ENCODE data around the gene MTG1. TPM values are rescaled to one million over a fixed set of nuclear protein-coding genes. Genes with fewer than 3 reads are reported as not detected.
"Not testable (repeated sequence)": the region's sequence is repeated elsewhere in the genome, so short reads cannot be mapped to it uniquely, and the experiment has no call there.

MTG1 gene
- total RNA-seq, 1 experiment from 2014 or later = 26.4 TPM

GRCh38 chr10:133439517-133440461 is 45.8 kb downstream of the MTG1 start:
- Histone ChIP-seq H3K36me3 (no peaks in the 10 kb centered on the region), H3K27me3 (no peaks in the 10 kb centered on the region), H3K27ac (no peak overlapping the region), H3K9me3 (replicated peaks) (no peaks in the 10 kb centered on the region), H3K4me3 (no peak overlapping the region), H3K4me1 (no peaks in the 10 kb centered on the region)
- DNase-seq = no peak

GRCh38 chr10:133440633-133441285 is 46.8 kb downstream of the MTG1 start:
- DNase-seq = no peak
- Histone ChIP-seq H3K9me3 (replicated peaks) (no peaks in the 10 kb centered on the region), H3K4me1 (no peaks in the 10 kb centered on the region), H3K27me3 (no peaks in the 10 kb centered on the region), H3K27ac (no peak overlapping the region), H3K36me3 (no peaks in the 10 kb centered on the region), H3K4me3 (no peak overlapping the region)

- not testable (repeated sequence) for H3K4me1 ChIP-seq; H3K9me3 ChIP-seq (replicated peaks); H3K27me3 ChIP-seq; H3K4me3 ChIP-seq; DNase-seq; H3K36me3 ChIP-seq; H3K27ac ChIP-seq
Observed at GRCh38 chr10:133441356-133441755, 47.4 kb downstream of the MTG1 start.

GRCh38 chr10:133441780-133442179 is 47.8 kb downstream of the MTG1 start:
- no peak for DNase-seq
- Histone ChIP-seq H3K27me3 (no peaks in the 10 kb centered on the region), H3K27ac (no peak overlapping the region), H3K4me3 (no peak overlapping the region), H3K9me3 (replicated peaks) (no peaks in the 10 kb centered on the region), H3K4me1 (no peaks in the 10 kb centered on the region), H3K36me3 (no peaks in the 10 kb centered on the region)

GRCh38 chr10:133442191-133442966 is 48.4 kb downstream of the MTG1 start:
- Histone ChIP-seq H3K27ac (no peak overlapping the region), H3K4me1 (no peaks in the 10 kb centered on the region), H3K4me3 (no peak overlapping the region), H3K36me3 (no peaks in the 10 kb centered on the region), H3K27me3 (no peaks in the 10 kb centered on the region), H3K9me3 (replicated peaks) (no peaks in the 10 kb centered on the region)
- no peak for DNase-seq

GRCh38 chr10:133442967-133443924 is 49.3 kb downstream of the MTG1 start:
- H3K27ac ChIP-seq = no peak overlapping the region
- H3K36me3 ChIP-seq = no peaks in the 10 kb centered on the region
- H3K9me3 ChIP-seq (replicated peaks) = no peaks in the 10 kb centered on the region
- no peaks in the 10 kb centered on the region for H3K27me3 ChIP-seq
- no peak for DNase-seq
- no peaks in the 10 kb centered on the region for H3K4me1 ChIP-seq
- H3K4me3 ChIP-seq = no peak overlapping the region

GRCh38 chr10:133444342-133445267 is 50.6 kb downstream of the MTG1 start:
- H3K27me3 ChIP-seq = no peaks in the 10 kb centered on the region
- no peak overlapping the region for H3K4me3 ChIP-seq
- H3K36me3 ChIP-seq = no peaks in the 10 kb centered on the region
- no peaks in the 10 kb centered on the region for H3K4me1 ChIP-seq
- no peak overlapping the region for H3K27ac ChIP-seq
- no peaks in the 10 kb centered on the region for H3K9me3 ChIP-seq (replicated peaks)
- no peak for DNase-seq

GRCh38 chr10:133445268-133445732 is 51.3 kb downstream of the MTG1 start:
- no peak for DNase-seq
- H3K4me1 ChIP-seq = no peaks in the 10 kb centered on the region
- H3K4me3 ChIP-seq = no peak overlapping the region
- H3K27ac ChIP-seq = no peak overlapping the region
- no peaks in the 10 kb centered on the region for H3K36me3 ChIP-seq
- no peaks in the 10 kb centered on the region for H3K9me3 ChIP-seq (replicated peaks)
- H3K27me3 ChIP-seq = no peaks in the 10 kb centered on the region

- DNase-seq = no peak
- H3K9me3 ChIP-seq (replicated peaks) = no peaks in the 10 kb centered on the region
- H3K4me1 ChIP-seq = no peaks in the 10 kb centered on the region
- no peaks in the 10 kb centered on the region for H3K27me3 ChIP-seq
- no peaks in the 10 kb centered on the region for H3K36me3 ChIP-seq
- H3K27ac ChIP-seq = no peak overlapping the region
- H3K4me3 ChIP-seq = no peak overlapping the region
Observed at GRCh38 chr10:133445751-133446708, 52.1 kb downstream of the MTG1 start.

GRCh38 chr10:133446979-133447378 is 53.0 kb downstream of the MTG1 start:
- H3K4me1 ChIP-seq = no peaks in the 10 kb centered on the region
- DNase-seq = no peak
- H3K9me3 ChIP-seq (replicated peaks) = no peaks in the 10 kb centered on the region
- no peak overlapping the region for H3K27ac ChIP-seq
- no peaks in the 10 kb centered on the region for H3K36me3 ChIP-seq
- no peak overlapping the region for H3K4me3 ChIP-seq
- no peaks in the 10 kb centered on the region for H3K27me3 ChIP-seq

GRCh38 chr10:133448120-133448519 is 54.2 kb downstream of the MTG1 start:
- no peaks in the 10 kb centered on the region for H3K36me3 ChIP-seq
- H3K4me1 ChIP-seq = no peaks in the 10 kb centered on the region
- no peaks in the 10 kb centered on the region for H3K9me3 ChIP-seq (replicated peaks)
- DNase-seq = no peak
- H3K27ac ChIP-seq = no peak overlapping the region
- no peaks in the 10 kb centered on the region for H3K27me3 ChIP-seq
- no peak overlapping the region for H3K4me3 ChIP-seq

- Histone ChIP-seq H3K36me3 (no peaks in the 10 kb centered on the region), H3K27me3 (no peaks in the 10 kb centered on the region), H3K4me3 (no peak overlapping the region), H3K4me1 (no peaks in the 10 kb centered on the region), H3K27ac (no peak overlapping the region), H3K9me3 (replicated peaks) (no peaks in the 10 kb centered on the region)
- DNase-seq = no peak
Observed at GRCh38 chr10:133451346-133451745, 57.4 kb downstream of the MTG1 start.

Data from SJCRH30 (cell line).